Right kidney (tissue), 1 donor: ENCODE measurements around the gene C4BPB.

Source experiments
- DNase-seq: peaks from one replicate; pipeline ENCODE4 v3.0.0-alpha.2; 2016

Gene C4BPB

DNA sequence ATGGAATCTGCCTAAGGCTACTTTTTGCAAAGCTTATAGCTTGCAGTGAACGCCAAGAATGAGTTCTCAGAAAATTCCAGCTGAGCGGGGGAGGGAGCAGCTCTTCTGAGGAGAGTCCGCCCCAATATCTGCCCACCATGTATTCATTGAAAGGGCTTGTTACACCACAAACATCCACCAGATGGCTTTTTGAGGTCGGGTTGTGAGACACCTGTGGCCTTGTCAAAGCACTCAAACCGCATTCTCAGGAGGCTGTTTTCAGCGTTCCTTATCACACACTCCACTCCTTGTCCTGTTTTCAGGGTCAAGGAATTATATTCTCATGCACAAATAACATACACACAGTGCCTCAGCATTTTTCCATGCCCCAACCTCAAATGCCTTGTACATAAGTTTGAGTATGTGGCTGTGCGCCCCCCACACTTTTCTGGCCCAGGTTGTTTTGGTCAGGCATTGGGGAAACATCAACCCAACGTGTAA is 3.9 kb upstream of the C4BPB start:
- no peak for DNase-seq

DNA sequence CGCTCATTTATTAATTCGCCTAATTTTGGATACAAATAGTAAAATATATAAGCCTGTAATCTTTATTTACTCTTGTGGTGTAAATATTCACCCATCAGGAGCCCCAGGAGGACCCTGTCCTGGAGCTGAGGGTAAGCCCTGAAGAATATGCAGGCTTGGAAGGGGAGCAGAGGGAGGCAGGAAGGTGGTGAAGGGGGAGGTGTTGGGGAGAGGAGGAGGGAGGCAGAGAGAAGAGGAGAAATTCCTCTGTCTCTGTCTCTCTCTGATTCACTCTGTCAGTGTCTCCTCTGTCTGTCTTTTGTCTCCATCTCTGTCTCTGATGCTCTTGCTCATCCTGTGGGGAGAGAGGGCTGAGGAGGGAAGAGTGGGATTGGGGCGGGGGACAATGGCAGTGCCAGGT is 2.8 kb upstream of the C4BPB start:
- no peak for DNase-seq

DNA sequence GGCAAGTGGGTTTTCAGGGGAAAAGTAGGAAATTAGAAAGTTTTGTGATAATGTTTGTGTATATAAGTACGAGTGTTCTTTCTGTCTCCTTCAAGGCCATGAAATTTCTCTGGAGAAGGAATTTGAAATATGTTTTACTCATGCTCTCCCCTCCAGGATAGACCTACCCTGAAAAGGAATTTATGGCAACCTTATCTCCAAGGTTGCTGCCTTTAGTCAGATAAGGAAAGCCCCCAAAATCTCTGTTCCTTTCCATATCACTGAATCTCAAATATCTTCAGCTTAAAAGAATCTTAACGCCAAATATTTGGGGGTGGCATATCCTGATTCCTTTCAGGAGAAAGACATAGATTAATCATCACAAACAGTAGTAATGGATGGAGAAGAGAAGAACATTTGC is 499 bp upstream of the C4BPB start:
- DNase-seq: no peak

DNA sequence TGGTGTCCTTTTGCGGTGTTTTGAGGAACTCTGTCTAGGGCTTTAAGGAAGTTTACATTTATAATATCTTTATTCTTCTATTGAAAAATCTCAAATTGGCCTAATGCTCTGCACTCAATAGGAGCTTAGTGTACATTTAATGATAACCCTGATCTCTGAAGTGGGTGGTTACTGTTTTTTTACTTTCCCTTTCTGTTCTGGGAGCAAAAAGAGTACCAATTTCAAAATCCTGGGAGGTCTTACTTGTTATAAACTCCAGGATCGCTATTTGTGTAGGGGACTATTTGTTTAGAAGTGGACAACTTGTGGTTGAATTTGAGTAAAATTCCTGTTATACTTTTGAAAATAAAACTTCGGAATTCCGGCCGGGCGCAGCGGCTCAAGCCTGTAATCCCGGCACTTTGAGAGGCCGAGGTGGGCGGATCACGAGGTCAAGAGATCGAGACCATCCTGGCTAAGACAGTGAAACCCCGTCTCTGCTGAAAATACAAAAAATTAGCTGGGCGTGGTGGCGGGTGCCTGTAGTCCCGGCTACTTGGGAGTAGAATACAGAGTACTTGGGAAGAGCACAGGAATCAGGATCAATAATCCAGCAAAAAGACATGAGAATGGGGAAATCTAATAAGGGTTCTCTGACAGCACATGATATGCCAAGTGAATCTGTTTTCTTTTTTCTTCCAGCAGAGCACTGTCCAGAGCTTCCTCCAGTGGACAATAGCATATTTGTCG is 1.1 kb downstream of the C4BPB start:
- no peak for DNase-seq

DNA sequence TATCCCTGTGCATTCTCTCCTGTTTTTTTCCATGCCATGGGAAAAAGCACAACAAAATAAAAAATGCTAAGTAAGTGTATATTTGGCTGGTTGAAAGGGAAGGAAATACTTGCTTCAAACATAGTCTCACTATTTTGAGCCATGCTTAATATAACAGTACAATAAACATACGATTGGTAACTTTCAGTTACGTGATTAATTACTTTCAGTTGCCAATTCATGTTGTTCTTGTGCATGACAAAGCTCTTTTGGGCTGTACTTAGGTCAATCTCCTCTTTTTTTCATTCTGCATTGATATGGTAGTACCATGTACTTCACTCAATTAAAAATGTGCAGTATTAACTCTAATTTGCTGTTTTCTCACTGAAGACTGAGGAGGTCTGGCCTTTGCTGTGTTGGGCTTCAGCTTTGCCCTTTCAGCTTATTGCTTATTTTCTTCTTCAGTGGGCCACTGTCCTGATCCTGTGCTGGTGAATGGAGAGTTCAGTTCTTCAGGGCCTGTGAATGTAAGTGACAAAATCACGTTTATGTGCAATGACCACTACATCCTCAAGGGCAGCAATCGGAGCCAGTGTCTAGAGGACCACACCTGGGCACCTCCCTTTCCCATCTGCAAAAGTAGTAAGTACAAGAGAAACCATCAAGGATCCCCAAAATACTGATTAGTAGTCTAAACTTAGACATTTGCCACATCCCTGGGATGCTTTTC is 2.7 kb downstream of the C4BPB start:
- no peak for DNase-seq

DNA sequence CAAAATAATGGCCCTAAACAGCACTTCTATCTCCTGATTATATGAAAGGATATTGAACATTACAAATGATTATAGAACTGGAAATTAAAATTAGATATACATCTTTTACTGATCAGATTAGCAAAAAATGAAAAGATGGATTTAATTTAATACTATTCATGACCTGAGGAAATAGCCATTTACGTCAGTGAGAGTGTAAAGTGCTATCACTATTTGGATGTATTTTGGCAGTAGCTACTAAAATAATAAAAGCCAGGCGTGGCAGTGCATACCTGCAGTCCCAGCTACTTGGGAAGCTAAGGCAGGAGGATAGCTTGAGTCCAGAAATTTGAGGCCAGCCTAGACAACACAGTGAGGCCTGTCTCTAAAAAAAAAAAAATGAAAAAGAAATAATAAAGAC is 5.3 kb downstream of the C4BPB start:
- no peak for DNase-seq

DNA sequence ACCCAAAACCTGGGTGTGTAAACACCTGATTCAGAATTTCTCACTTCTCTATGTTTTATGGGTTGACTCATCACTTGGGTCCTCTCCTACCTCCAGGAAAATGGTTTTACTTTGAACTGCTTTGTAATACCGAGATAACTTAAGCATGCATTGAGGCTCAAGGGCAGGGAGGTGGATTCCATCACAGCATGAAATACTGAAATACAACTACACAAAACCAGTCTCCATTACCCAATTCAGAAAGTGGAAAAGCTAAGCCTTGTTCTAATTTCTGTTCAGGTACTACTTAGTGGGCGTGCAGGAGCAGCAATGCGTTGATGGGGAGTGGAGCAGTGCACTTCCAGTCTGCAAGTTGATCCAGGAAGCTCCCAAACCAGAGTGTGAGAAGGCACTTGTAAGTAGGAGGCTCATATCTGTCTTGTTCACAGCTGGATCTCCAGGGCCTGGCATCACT is 9.2 kb downstream of the C4BPB start:
- no peak for DNase-seq

DNA sequence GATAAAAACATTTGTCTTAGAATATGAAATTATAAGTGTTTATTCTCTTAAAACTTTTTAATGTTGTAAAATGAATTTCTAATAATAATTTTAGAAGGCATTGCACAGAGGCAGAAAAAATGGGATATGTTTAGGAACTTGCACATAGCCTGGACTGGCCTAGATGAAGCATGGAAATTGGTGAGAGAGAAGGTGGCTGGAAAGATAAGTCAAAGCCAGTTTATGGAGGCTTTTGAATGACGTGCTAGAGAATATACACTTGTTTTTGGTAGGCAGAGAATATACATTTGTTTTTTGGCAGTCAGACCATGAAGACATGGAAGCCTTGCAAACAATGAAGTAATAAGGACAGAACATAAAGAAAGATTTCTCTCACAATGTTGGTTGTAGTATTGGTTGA is 13.1 kb downstream of the C4BPB start:
- DNase-seq: no peak

DNA sequence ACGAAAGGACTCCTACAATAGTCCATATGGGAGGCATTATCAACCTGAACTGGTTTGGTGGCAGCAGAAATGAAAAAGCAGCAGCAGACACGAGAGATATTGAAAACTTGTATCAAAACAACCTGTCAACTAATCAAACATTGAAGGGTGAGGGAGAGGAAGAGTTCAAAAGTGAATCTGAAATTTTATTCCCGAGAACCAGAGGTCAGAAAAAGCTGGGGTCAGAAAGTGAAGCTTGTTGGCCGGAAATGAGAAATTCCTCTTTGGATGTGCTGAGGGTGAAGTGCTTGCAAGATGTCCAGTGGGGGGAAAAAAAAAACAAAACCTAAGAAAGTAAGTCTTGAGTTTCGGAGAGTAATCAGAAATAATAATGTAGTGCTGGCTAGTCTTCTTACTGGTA is 13.5 kb downstream of the C4BPB start:
- no peak for DNase-seq

DNA sequence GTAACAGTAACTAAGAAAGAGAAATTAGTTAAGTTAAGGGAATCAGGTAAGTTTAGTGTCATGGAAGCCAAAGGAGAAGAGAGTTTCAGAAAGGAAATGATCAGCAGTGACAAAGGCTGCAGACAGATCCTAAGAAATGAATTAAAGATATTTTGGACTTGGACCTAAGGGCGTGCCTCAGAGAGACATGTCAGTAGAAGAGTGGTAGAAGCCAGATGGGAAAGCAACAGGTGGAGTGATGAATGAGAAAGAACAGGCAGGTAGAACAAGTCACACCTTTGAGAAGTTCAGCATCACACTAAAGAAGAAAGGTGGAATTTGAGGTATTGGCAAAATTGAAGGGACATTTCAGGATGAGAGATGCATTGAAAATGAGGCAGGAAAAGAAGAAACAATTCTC is 14.0 kb downstream of the C4BPB start:
- DNase-seq: no peak

DNA sequence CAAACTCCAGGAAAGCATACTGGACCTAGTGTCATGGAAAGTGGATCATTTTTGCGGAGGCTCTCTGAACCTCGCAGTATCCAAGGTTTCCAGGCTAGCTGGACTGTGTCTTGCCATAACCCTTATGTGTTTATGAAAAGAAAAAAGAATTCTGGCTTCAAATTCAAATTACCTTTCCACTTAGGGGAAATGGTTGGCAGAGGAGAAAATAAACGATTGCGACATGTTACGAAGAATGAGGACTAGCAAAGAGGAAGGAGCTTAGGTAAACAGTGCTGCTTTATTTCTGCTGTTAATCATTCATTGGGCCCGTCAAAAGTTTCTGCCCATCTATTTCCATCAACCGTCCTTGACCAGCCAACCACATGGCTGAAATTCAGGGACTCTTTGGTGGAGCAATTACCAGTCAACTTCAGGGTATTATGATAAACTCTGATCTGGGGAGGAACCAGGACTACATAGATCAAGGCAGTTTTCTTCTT is 15.3 kb downstream of the C4BPB start, which contains the start of gene C4BPA:
Gene C4BPA (plus strand): TSS at position 342 of the 482 bp plus-strand sequence. CDS start 8,793 bp downstream, outside the sequence.
- no peak for DNase-seq

DNA sequence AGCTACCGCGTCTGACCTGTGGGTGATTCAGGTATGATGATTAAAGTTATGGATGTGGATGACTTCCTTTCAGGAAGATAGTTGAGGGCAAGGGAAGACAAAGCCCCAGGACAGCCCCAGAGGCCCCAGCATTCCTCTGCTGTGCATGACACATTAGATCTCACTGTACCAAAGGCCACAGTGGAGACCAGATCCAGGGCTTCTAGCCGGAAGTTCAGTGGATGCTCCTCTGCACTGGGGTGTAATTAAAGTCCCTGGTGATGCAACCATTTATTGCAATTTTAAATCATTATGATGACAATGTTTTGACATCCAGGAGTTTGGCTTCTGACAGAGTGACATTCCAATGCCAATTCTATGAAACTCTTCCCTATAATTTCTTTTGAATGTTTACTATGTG is 20.3 kb downstream of the C4BPB start:
- DNase-seq: no peak

DNA sequence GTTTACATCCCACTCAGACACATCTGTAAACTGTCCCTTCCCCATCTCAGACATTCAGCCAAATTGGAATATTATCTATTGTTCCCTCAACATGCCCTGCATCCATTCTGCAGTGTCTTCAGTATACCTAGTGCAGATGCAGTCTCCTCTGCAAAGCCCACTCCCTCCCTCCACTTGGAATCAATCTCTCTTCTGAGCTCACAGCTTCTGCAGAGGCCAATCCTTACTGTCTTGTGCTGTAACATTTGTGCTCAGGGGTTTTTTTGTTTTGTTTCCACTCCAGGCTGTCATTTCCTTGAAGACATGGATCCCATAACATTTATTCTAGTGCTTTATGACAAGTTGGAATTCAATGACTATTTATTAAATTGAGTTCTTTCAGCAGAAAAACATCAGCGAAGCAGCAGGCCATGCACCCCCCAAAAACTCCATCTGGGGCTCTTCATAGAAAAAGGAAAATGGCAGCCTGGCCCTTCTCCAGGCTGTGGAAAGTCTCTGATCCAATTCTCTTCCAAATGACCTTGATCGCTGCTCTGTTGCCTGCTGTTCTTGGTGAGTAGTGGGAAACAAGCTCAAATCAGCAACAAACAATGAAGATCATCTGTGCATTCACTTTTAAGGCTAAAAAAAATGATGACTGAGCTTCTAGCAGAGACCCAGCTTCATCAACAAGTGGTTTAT is 24.1 kb downstream of the C4BPB start:
- DNase-seq: peak; percentile 30

DNA sequence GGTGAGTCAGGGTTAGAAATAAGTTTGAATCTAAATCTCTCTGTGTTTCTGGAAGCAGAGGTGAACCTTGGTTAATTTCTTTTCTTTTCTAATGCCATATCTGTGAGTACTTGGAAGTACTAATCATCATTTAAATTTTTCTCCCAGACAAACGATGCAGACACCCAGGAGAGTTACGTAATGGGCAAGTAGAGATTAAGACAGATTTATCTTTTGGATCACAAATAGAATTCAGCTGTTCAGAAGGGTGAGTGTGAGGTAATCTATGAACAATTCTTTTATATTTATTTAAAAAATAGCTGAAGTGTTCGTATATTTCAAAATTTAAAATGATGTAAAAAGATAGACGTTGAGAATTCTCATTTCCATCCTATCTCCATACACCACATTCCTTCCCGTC is 26.6 kb downstream of the C4BPB start:
- no peak for DNase-seq

DNA sequence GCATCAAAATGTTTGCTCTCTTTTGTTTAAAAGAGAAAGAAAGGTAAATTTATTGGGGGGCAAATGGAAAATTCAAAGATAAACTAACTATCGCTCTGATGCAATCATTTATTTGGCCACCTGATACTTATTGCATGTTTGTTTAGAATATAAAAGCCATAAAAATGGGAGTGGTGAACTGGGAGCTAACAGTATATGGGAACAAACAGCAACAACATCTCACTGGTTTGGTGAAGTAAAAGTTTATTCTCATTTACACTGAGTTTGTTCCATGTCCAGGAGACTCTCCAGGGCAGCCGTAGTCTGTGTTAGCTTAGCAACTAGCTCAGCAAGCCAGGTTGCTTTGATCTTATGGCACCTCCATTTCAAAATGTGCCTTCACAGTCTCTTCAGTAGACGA is 35.7 kb downstream of the C4BPB start:
- no peak for DNase-seq

DNA sequence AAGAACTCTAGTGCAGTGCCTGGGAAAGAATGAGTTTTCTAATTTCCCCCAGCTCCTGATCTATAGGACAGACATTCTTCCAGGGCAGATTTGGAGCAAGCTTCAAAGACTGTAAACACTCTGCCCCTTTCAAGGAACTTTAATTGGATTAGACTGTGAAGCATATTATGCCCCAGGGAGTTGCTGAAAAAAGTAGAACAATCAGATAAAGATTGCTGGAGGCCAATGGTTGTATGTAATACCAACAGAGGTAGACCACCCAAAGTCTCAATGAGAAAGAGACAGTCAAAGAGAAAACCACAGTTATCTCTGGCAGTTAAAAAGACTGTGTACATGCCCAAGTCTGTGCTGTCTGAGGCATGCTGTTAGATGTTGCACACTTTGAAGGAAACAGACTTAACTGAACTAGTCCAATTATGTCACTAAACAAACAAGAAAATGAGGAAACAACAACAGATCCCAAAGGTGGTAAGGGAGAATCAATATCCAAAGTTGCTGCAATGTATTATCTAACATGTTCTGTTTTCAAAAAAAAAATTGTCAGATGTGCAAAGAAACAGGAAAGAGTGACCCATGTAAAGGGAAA is 39.8 kb downstream of the C4BPB start:
- DNase-seq: no peak

DNA sequence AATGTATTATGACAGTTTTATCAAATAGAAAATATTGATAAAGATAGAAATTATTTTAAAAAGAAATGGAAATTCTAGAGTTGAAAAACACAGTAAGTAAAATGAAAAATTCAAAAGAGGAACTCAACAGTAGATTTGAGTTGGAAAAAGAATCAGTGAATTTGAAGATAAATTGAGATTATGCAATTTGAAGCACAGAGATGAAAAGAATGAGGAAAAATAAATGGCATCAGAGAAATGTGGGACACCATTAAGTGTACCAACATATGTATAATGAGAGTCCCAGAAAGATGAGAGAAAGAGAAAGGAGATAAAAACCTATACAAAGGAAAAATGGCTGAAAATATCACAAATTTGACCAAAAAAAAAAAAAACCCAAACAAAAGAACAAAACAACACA is 40.4 kb downstream of the C4BPB start:
- DNase-seq: no peak

DNA sequence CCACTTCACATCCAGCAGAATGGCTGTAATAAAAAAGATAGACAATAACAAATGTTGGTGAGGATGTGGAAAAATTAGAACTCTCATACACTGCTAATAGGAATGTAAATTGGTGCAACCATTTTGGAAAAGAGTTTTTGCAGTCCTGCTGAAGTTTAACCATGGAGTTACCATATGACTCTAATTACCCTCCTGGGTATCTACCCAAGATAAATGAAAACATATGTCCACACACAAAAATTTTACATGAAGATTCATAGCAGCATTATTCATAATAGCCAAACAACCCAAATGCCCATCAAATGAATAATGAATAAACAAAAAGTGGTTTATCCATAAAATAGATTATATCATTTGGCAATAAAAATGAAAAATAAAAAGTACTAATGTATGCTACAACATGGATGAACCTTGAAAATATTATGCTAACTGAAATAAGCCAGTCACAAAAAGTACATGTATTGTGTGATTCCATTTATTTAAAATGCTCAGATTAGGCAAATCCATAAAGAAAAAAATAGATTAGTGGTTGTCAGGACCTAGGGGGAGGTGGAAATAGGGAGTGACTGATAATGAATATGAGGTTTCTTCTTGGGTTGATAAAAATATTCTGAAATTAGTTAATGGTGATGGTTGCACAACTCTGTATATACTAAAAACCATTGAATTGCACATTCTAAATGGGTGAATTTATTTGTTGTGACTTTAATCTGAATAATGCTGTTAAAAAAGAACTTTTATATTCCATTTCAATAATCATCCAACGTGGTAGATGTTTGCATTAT is 41.8 kb downstream of the C4BPB start:
- DNase-seq: no peak

DNA sequence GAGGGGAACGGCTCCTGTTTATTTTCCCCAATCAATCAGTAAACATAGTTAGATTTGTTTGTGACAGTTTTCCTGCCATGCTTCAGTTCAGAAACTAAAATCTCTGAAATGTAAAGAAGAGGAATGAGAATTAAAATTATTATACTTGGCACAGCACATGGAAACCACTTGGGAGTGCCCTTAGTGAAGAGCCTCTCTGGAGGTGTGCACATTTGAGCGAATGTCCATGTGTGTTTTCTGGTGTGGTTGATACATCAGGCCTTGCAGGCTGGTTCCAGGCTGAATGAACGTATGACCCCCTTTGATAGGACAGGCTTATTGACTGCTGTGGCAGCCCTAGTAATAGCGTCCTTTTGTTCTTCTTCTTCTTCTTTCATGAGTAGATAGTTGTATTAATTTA is 42.5 kb downstream of the C4BPB start:
- DNase-seq: no peak

DNA sequence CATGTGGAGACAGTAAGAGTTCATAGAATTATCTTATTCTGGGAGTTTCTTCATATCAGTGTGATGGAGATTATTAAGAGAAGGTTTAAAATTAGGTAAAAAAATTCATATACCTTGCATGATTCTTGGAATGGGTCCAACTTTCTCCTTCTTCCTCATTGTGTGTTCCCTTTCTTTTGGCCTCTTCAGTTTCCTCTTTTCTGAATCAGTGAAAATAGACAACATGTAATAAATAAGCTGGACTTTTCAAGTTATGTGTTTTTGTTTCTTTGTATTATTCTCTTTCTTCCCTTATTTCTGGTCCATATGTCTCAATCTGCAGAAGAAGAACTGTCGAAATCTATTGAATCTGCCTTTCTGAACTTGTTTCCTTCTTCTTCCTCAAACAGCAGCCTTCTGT is 45.9 kb downstream of the C4BPB start:
- no peak for DNase-seq

DNA sequence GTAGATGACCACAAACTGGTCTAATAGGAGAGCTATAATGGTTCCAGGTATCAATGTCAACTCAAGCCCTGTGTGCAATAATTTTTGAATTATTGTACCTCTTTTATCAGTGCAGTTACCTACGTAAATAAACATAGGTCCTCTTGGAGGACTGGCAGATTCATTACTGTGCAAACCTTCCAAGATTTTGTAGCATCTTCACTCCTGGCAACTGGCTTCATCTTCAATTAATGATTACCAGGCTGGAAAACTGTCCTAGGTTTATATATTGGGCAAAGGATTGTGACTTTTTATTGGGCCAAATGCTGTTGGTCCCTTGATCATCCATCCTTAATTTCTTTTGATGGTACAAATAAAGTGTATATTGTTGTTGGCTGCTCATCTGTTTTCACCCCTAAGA is 51.0 kb downstream of the C4BPB start:
- no peak for DNase-seq

DNA sequence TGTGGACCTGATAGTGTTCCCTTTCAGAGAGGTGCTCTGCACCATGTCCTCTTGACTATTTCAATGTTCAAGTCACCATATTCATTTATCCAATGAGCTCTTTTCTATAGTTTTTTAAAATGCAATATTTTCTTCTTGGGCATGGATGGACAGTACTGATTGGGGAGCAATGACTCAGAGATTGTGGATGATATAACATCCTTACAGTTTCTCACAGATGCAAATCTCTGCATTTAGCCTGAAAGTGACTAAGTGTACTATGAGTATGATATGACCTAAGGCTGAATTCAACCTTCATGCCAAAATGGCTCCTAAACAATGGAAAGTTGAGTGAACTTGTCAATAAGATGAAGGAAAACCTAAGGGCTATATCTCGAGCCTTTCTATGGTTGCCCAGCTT is 51.9 kb downstream of the C4BPB start:
- DNase-seq: no peak
